Karpas-422 (cell line): ENCODE results near the gene RYR2. TPM values are rescaled to one million over a fixed set of nuclear protein-coding genes. Genes with fewer than 3 reads are reported as not detected.

Experiments used
- DNase-seq: peaks from one replicate; pipeline ENCODE4 v3.0.0-alpha.2; 2015
- H2AFZ ChIP-seq: fragments of 200-600 bp; sonication (generic); 2 replicates; pipeline ENCODE4 v1.6.1; 2014; ENCODE audit warnings: antibody characterized with exemption, low read length, mixed read lengths
- H3K27ac ChIP-seq: fragments of 200-600 bp; sonication (generic); 2 replicates; pipeline ENCODE4 v1.5.1; 2014; ENCODE audit warnings: mild to moderate bottlenecking, low read length, moderate library complexity
- H3K27me3 ChIP-seq: fragments of 200-600 bp; sonication (generic); 2 replicates; pipeline ENCODE4 v1.6.1; 2014; ENCODE audit warnings: low read length, mixed read lengths
- H3K36me3 ChIP-seq: fragments of 200-600 bp; sonication (generic); 2 replicates; pipeline ENCODE4 v1.6.1; 2014; ENCODE audit warnings: low read length, mixed read lengths; ENCODE audit not compliant: insufficient read depth
- H3K4me1 ChIP-seq: fragments of 200-600 bp; sonication (generic); 2 replicates; pipeline ENCODE4 v1.6.1; 2014; ENCODE audit warnings: mild to moderate bottlenecking, low read length, mixed read lengths
- H3K4me2 ChIP-seq: fragments of 200-600 bp; sonication (generic); 2 replicates; pipeline ENCODE4 v1.6.1; 2014; ENCODE audit warnings: low read length, low read depth, mild to moderate bottlenecking; ENCODE audit not compliant: poor library complexity, severe bottlenecking
- H3K4me3 ChIP-seq: fragments of 200-600 bp; sonication (generic); 2 replicates; pipeline ENCODE4 v1.5.1; 2014; ENCODE audit warnings: mild to moderate bottlenecking, antibody characterized with exemption, low read length, mixed read lengths
- H3K79me2 ChIP-seq: fragments of 200-600 bp; sonication (generic); 2 replicates; pipeline ENCODE4 v1.6.1; 2014; ENCODE audit warnings: mild to moderate bottlenecking, low read length, mixed read lengths
- H3K9ac ChIP-seq: fragments of 200-600 bp; sonication (generic); 2 replicates; pipeline ENCODE4 v1.6.0; 2014; ENCODE audit warnings: low read length
- H3K9me2 ChIP-seq: fragments of 200-600 bp; sonication (generic), shearing (Covaris generic); replicated peaks from 2 replicates; pipeline ENCODE4 v1.6.0; 2014; ENCODE audit warnings: mild to moderate bottlenecking, low read length, moderate library complexity; ENCODE audit not compliant: insufficient read depth
- H3K9me3 ChIP-seq: fragments of 300-700, 200-600 bp; sonication (generic); 2 replicates; pipeline ENCODE4 v1.6.1; 2014; ENCODE audit warnings: low read length, mixed read lengths
- H4K20me1 ChIP-seq: fragments of 200-600 bp; sonication (generic); 2 replicates; pipeline ENCODE4 v1.6.1; 2014; ENCODE audit warnings: mild to moderate bottlenecking, antibody characterized with exemption, low read length, low read depth; ENCODE audit not compliant: insufficient read depth
- total RNA-seq: library from RNA; depleted of rRNA; stranded (reverse); fragments of >200 nt; shearing (Covaris generic); gene quantifications from 2 replicates; pipeline ENCODE4 v1.2.3, GENCODE V29; 2014; ENCODE audit warnings: low replicate concordance

RYR2 gene
- total RNA-seq, 1 experiment from 2014 or later: not detected

DNA sequence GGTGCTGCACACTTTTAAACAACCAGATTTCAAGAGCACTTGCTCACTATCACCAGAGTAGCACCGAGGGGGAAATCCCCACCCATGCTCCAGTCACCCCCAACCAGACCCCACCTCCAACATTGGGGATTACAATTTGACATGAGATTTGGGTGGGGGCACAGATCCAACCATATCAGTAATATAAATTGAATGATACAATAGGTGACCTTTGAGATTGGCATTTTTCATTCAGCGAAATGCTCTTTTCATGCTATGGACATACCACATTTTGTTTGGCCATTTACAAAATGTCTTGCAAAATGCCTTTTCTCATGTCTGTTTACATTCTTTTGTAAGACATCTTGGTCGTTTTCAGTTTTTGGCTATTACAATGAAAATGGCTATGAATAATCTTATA lies 23.9 kb downstream of the RYR2 start:
- Histone ChIP-seq H3K4me3 (no peak overlapping the region), H4K20me1 (no peaks in the 10 kb centered on the region), H3K9me3 (no peaks in the 10 kb centered on the region), H3K27me3 (no peaks in the 10 kb centered on the region), H3K9ac (no peak overlapping the region), H3K36me3 (no peaks in the 10 kb centered on the region), H2AFZ (no peak overlapping the region), H3K4me1 (no peaks in the 10 kb centered on the region), H3K27ac (no peak overlapping the region), H3K79me2 (no peaks in the 10 kb centered on the region), H3K4me2 (no peak overlapping the region), H3K9me2 (no peaks in the 10 kb centered on the region)
- DNase-seq: no peak

DNA sequence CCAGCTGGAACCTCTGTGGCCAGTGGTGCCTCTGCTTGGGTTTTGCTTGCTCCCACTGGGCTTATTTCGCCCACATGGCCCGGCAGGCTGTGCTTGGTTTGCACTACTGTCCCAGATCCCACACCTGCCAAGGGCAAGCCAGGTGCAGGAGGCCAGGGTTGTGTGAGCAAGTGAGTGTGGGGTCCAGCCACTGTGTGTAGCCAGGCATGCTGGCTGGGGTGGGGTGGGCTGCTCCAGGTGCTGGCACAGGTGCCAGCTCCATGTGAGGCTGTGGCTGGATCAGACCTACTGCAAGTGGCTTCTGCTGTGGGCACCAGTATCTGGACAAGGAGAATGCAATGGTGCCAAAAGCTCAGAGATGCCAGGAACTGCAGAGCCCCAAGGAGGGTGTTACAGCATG lies 28.5 kb downstream of the RYR2 start:
- Histone ChIP-seq H3K9me3 (no peaks in the 10 kb centered on the region), H3K79me2 (no peaks in the 10 kb centered on the region), H4K20me1 (no peaks in the 10 kb centered on the region), H2AFZ (no peak overlapping the region), H3K4me2 (no peak overlapping the region), H3K9ac (no peak overlapping the region), H3K9me2 (no peaks in the 10 kb centered on the region), H3K4me1 (no peaks in the 10 kb centered on the region), H3K27me3 (no peaks in the 10 kb centered on the region), H3K4me3 (no peak overlapping the region), H3K36me3 (no peaks in the 10 kb centered on the region), H3K27ac (no peak overlapping the region)
- DNase-seq: no peak

DNA sequence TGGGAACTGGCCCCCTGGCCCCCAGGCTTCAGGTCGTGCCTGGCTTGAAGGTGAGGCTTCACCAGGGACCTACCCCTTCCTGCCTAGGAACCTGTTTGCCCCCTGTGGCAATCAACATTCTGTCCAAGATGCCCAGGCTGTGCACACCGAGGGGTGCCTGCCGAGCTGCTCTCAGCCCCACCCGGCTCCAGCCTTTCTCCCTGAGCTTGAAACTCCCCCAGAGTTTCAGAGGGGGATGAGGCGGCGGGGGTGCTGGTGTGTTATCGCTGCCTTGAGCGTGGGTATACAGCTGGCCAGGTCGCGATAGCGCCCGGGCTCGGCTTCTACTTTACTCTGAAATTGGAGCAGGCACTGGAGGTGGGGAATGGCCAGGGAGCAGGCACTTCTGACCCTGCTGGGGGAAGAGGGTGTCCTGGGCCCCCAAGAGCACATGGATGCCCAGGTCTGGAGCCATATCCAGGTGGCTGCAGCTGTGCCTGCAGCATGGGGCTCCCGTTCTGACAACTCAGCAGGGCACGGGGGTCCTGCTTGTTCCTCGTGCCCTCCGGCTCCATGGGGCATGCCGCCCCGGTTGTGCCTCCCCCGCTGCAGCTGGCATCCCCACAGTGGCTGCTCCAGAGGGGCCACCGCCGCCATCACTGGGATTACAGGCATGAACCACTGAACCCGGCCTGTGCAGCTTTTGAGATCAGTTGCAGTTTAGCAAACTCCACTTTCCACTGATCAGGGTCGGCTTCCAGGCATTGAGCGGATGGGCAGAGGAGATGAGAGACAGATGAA lies 29.8 kb downstream of the RYR2 start:
- H3K9me2 ChIP-seq: no peaks in the 10 kb centered on the region
- no peak overlapping the region for H2AFZ ChIP-seq
- H3K79me2 ChIP-seq: no peaks in the 10 kb centered on the region
- H3K4me1 ChIP-seq: no peaks in the 10 kb centered on the region
- no peak overlapping the region for H3K4me2 ChIP-seq
- H3K9ac ChIP-seq: no peak overlapping the region
- no peaks in the 10 kb centered on the region for H3K9me3 ChIP-seq
- H3K27me3 ChIP-seq: no peaks in the 10 kb centered on the region
- DNase-seq: no peak
- no peaks in the 10 kb centered on the region for H4K20me1 ChIP-seq
- no peak overlapping the region for H3K4me3 ChIP-seq
- no peak overlapping the region for H3K27ac ChIP-seq
- H3K36me3 ChIP-seq: no peaks in the 10 kb centered on the region

DNA sequence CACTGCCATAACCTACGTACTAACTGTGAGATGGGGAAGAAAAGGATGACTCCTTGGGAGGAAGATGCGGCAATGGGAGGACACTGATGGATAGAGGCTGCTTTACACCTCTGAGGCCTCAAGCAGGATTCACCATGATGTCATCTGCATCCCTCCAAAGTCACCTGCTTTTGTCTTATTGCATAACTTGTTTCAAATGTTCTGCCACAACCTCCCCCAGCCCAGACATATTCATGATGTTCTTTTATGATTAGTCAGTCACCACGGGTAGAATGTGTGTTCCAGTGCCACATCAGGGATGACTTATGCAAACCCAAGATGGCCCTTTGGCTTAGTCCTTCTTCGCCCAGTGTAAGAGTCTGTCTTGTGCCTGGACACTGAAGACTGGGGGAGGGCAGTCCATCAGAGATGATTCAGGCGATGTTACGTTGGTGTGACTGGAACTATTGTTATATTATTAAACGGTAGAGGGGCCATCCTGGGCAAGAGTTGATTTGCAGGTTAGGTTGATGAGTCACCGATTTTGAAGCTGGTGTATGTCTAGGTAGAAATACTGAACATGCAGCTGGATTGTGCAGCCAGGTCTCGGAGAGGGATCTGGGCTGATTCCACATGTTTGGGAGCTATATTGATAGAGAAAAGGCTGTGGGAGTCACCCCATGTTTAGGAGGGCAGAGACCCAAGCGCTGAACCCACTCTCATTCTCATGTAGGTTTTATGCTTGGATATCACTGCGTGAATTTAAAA lies 32.6 kb downstream of the RYR2 start:
- H3K36me3 ChIP-seq: no peaks in the 10 kb centered on the region
- no peak overlapping the region for H3K27ac ChIP-seq
- H4K20me1 ChIP-seq: no peaks in the 10 kb centered on the region
- no peak overlapping the region for H3K9ac ChIP-seq
- no peak overlapping the region for H2AFZ ChIP-seq
- H3K27me3 ChIP-seq: no peaks in the 10 kb centered on the region
- H3K4me2 ChIP-seq: no peak overlapping the region
- H3K4me3 ChIP-seq: no peak overlapping the region
- no peaks in the 10 kb centered on the region for H3K4me1 ChIP-seq
- H3K9me3 ChIP-seq: no peaks in the 10 kb centered on the region
- no peak for DNase-seq
- no peaks in the 10 kb centered on the region for H3K79me2 ChIP-seq
- H3K9me2 ChIP-seq: no peaks in the 10 kb centered on the region

DNA sequence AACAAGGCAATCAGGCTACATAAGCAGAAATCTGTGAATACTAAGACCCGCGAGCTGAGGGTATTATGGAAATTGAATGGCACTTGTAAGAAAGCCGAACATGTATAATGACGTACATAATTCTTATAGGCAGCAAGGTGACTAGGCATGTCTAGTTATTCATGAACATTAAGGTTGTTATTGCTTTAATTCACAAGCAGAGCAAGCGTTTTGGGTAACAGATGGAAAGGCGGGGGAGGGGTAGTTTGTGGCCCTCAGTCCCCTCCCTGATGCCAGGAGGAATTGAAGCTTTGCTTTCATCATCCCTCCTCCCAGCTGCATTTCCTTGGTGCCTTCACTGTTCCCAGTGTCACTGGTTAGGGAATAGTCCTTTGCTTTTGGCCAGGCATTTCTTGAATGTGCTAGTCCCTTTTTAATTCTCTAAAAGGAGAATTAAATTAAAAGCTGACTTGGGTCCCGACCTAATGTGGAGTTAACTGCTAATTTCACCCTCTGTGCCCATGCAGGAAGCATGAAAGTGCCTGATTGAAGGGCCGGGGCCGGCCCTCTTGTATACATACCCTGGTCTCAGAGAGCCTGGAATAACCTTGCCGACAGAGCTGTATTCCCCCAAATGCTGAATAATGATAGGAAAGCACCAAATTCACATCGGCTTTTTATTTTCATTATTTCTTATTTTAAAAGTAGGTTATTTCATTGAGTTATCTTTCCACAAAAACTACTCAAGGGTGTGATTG lies 42.5 kb downstream of the RYR2 start:
- Histone ChIP-seq H3K27ac (no peak overlapping the region), H3K27me3 (no peaks in the 10 kb centered on the region), H3K4me3 (no peak overlapping the region), H3K36me3 (no peaks in the 10 kb centered on the region), H3K79me2 (no peaks in the 10 kb centered on the region), H3K4me2 (no peak overlapping the region), H3K9ac (no peak overlapping the region), H3K9me2 (no peaks in the 10 kb centered on the region), H4K20me1 (no peaks in the 10 kb centered on the region), H3K9me3 (no peaks in the 10 kb centered on the region), H2AFZ (no peak overlapping the region), H3K4me1 (no peaks in the 10 kb centered on the region)
- DNase-seq: no peak

DNA sequence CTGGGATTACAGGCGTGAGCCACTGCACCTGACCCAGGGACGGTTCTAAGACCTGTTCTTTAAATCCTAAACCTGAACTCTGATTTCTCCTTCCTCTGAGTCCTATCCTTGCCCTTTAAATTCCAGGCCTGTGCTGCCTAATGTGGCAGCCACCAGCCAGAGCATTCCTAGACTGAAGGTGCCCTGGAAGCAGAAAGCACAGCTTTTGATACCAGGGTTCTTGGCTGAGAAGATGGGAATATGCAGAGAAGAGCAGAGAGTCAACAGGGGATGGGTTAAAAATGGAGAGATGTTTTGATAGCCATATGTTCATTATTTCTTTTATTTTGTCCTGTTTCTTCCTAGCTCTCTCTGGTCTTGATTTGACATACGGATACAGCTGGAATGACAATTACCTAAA lies 49.7 kb downstream of the RYR2 start:
- H3K9ac ChIP-seq: no peak overlapping the region
- H2AFZ ChIP-seq: no peak overlapping the region
- no peaks in the 10 kb centered on the region for H3K9me3 ChIP-seq

DNA sequence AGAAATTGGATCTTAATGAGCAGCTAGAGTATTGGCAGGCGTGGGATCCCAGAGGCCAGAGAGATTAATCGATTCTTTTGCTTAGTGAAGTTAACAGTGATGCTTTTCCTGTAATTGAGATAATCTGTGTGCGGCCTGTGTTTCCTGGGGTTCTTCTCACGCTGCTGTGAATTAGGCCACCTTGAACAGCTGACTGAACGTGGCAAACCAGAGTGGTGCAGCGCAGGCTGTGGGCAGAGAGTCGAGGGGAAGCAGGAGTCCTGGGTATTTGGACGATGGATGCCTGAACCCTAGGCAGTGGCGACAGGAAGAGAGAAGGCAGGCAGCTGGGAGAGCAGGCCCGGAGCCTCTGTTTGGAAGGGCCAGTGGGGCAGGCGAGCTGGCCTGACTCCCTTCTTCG lies 51.7 kb downstream of the RYR2 start:
- no peak overlapping the region for H3K9ac ChIP-seq
- no peaks in the 10 kb centered on the region for H3K9me2 ChIP-seq
- no peaks in the 10 kb centered on the region for H3K9me3 ChIP-seq
- H3K27ac ChIP-seq: no peak overlapping the region
- H3K27me3 ChIP-seq: no peaks in the 10 kb centered on the region
- H3K4me1 ChIP-seq: no peaks in the 10 kb centered on the region
- no peak overlapping the region for H2AFZ ChIP-seq
- no peaks in the 10 kb centered on the region for H3K79me2 ChIP-seq
- no peak for DNase-seq
- H3K4me2 ChIP-seq: no peak overlapping the region
- no peak overlapping the region for H3K4me3 ChIP-seq
- no peaks in the 10 kb centered on the region for H3K36me3 ChIP-seq
- no peaks in the 10 kb centered on the region for H4K20me1 ChIP-seq

More for the DNA sequence above, 49.7 kb downstream of the RYR2 start:
- H3K9me2 ChIP-seq: no peaks in the 10 kb centered on the region
- H3K79me2 ChIP-seq: no peaks in the 10 kb centered on the region
- DNase-seq: no peak
- H3K27ac ChIP-seq: no peak overlapping the region
- no peaks in the 10 kb centered on the region for H4K20me1 ChIP-seq
- H3K4me3 ChIP-seq: no peak overlapping the region
- no peak overlapping the region for H3K4me2 ChIP-seq
- H3K27me3 ChIP-seq: no peaks in the 10 kb centered on the region
- H3K36me3 ChIP-seq: no peaks in the 10 kb centered on the region
- H3K4me1 ChIP-seq: no peaks in the 10 kb centered on the region

DNA sequence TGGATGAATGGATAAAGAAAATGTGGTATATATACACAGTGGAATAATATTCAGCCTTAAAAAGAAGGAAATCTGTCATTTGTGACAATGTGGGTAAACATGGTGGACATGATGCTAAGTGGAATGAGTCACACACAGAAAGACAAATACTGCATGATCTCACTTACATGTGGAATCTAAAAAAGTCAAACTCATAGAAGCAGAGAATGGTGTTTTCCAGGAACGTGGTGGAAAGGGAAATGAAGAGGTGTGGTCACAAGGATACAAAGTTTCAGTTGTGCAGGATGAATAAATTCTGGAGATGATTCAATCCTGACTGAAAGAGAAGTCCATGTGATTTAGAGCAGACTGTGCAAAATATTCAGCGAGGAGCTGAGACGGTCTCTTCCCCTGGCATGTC lies 56.6 kb downstream of the RYR2 start:
- Histone ChIP-seq H3K27me3 (no peaks in the 10 kb centered on the region), H3K9ac (no peak overlapping the region), H3K4me2 (no peak overlapping the region), H3K9me3 (no peaks in the 10 kb centered on the region), H3K4me3 (no peak overlapping the region), H2AFZ (no peak overlapping the region), H3K27ac (no peak overlapping the region), H3K36me3 (no peaks in the 10 kb centered on the region), H3K9me2 (no peaks in the 10 kb centered on the region), H3K79me2 (no peaks in the 10 kb centered on the region), H3K4me1 (no peaks in the 10 kb centered on the region), H4K20me1 (no peaks in the 10 kb centered on the region)
- no peak for DNase-seq
